GM19372 (cell line): ENCODE measurements around the gene KIRREL2.
"Not testable (repeated sequence)": the region's sequence is repeated elsewhere in the genome, so short reads cannot be mapped to it uniquely, and the experiment has no call there.

ENCODE experiments used
- ATAC-seq: cut with Tn5 transposase; IDR thresholded peaks from one replicate; pipeline ENCODE4 v1.9.1; 2021; ENCODE audit warnings: mild to moderate bottlenecking, low read depth, moderate library complexity; ENCODE audit not compliant: unreplicated experiment

KIRREL2 gene

DNA sequence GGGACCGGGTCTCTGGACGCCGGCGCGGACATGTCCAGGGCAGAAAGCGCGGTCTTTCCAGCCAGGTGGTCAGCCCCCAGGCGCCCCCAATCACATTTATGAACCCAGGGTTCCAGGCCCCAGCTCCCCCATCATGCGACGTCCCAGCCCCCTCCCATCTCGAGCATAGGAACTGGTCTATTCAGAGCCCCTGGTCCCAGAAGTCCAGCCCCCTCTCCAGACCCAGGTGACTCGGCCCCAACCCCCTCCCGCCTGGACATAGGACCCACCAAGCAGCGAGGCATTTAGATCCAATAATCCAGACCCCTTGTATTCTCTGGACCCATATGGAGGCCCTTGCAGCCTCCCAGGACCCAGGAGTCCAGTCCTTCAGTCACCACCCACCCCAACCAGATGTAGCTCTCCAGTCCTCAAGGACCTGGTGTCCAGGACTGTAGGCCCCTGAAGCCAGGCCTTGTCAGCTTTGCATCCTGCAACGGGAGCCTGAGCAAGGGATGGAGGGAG, 12.2 kb downstream of the KIRREL2 start:
- ATAC-seq = no peak

DNA sequence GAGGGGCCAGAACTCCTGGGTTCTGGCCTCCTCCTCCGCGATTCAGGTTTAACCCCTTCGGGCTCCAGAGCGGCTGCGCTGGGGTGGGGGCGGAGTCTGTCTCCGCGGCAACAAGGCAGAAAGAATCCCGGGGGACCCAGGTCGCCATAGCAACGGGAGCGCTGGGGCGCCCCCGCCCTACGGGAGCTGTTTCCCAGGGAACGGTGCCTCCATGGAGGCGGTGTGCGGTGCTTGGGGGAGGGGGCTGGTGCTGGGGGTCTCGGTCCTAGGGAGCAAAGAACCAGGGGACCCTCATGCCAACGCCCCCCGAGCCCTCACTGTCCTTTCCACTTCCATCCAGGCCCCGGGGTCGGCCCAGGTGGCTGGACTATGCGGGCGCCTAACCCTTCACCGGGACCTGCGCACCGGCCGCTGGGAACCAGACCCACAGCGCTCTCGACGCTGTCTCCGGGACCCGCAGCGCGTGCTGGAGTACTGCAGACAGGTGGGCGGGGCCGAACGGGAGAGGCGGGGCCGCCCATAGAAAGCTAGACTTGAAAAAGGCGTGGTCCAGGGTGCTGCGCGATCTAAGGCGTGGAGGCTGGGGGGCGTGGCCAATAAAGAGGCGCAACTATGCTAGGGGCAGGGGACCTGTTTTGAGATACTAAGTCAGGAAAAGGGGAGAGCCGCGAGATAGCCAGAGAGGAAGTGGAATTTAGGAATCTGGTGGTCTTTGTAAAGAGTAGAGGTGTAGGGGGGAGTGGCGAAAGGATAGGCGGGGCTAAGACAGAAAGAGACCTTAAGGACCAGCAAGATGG, 12.8 kb downstream of the KIRREL2 start:
- no peak for ATAC-seq

DNA sequence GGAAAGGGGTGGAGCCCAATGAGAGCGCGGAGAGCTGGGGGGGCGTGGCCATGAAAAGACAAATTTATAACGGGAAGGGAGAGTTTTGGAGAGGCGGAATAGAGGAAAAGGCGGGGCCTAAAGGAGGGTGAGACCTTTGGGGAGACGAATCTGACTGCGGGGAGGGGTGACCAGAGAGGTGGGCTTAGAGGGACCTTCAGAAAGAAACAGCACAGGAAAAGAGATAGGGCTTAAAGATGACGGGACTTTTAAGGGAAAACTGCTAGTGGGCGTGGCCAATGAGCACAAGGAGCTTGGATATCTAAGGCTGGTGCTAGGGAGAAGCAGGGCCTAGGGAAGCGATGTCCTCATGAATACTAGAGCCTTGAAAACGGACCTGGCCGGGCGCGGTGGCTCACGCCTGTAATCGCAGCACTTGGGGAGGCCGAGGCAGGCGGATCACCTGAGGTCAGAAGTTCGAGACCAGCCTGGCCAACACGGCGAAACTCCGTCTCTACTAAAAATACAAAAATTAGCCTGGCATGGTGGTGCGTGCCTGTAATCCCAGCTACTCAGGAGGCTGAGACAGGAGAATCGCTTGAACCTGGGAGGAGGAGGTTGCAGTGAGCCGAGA, 13.5 kb downstream of the KIRREL2 start:
- ATAC-seq = not testable (repeated sequence)

DNA sequence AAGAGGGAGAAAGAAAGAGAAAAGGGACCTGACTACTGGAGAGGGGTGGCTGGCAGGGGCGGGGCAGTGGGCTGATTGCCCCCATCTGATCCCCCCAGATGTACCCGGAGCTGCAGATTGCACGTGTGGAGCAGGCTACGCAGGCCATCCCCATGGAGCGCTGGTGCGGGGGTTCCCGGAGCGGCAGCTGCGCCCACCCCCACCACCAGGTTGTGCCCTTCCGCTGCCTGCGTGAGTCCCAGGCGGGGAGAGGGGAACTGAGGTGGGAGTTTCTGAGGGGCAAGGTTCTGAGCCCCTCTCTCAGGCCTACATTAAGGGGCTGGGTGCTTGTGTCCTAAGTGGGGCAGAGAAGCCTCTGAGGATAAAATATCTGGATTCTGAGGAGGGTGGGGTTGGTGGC, 14.1 kb downstream of the KIRREL2 start:
- ATAC-seq = no peak

DNA sequence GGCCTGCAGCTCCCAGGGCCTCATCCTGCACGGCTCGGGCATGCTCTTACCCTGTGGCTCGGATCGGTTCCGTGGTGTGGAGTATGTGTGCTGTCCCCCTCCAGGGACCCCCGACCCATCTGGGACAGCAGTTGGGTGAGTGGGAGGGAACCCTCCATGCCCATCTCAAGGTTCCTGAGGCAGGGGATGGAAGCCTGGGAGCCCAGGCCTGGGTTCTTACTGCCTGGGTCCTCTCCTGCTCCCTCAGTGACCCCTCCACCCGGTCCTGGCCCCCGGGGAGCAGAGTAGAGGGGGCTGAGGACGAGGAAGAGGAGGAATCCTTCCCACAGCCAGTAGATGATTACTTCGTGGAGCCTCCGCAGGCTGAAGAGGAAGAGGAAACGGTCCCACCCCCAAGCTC, 14.9 kb downstream of the KIRREL2 start:
- ATAC-seq = no peak

DNA sequence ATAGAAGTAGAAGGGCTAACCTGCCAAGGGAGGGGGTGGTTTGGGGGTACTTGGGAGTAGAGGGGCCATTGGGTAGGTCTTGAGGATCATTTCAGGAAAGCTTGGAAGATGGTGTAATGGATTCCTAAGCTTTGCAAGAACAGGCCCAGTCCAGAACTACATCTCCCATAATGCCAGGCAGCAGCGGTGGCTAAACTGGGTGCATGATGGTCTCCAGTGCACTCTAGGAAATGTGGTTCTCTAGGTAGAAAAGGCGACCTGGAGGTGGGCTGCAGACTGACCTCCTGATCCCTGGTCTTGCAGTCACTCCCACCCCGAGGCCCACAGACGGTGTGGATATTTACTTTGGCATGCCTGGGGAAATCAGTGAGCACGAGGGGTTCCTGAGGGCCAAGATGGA, 15.5 kb downstream of the KIRREL2 start:
- no peak for ATAC-seq

DNA sequence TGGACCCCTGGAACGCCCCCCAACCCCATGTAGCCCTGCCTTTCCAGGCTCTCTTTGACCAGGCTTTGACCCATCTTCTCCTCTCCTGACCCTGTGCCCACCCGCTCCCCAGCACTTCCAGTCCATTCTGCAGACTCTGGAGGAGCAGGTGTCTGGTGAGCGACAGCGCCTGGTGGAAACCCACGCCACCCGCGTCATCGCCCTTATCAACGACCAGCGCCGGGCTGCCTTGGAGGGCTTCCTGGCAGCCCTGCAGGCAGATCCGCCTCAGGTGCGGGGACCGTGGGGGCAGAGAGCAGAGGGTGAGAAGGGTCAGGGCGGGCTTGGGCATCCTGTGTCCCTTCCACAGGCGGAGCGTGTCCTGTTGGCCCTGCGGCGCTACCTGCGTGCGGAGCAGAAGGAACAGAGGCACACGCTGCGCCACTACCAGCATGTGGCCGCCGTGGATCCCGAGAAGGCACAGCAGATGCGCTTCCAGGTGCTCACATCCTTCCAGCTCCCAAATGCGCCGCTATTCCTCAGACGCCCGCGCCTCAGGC, 17.8 kb downstream of the KIRREL2 start:
- ATAC-seq = no peak

DNA sequence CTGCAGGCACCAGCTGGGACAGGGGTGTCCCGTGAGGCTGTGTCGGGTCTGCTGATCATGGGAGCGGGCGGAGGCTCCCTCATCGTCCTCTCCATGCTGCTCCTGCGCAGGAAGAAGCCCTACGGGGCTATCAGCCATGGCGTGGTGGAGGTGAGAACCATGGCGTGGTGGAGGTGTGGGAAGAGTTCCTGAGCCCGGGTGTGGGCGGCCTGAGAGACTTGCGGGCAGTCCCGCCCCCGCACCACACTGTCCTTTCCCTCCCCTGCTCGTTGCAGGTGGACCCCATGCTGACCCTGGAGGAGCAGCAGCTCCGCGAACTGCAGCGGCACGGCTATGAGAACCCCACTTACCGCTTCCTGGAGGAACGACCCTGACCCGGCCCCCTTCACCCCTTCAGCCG, 22.4 kb downstream of the KIRREL2 start:
- ATAC-seq = no peak

DNA sequence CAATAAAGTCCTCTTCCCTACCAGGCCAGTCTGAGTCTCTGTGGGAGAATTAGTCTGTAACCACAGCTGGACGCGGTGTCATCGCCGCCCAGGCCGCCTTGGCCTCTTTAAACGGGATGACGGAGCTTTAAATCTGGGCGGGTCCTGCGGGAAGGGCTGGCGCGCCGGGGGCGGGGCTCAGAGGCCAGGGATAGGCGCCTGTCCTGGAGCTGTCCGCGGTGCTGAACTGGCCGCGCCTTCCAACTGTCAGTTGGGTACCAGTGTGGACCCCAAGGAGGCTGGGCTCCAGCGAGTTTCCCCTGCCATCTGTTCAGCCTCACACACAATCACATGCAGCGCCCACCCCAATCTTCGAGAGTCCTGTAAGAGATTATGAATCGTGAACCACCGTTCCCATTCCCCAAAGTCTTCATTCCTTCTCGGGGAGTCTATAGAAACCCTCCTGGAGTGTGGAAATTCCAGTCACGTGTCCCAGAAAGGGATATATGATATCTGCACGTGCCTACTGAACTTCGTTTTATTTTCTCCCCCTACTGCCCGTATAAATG, 23.1 kb downstream of the KIRREL2 start:
- ATAC-seq = no peak

DNA sequence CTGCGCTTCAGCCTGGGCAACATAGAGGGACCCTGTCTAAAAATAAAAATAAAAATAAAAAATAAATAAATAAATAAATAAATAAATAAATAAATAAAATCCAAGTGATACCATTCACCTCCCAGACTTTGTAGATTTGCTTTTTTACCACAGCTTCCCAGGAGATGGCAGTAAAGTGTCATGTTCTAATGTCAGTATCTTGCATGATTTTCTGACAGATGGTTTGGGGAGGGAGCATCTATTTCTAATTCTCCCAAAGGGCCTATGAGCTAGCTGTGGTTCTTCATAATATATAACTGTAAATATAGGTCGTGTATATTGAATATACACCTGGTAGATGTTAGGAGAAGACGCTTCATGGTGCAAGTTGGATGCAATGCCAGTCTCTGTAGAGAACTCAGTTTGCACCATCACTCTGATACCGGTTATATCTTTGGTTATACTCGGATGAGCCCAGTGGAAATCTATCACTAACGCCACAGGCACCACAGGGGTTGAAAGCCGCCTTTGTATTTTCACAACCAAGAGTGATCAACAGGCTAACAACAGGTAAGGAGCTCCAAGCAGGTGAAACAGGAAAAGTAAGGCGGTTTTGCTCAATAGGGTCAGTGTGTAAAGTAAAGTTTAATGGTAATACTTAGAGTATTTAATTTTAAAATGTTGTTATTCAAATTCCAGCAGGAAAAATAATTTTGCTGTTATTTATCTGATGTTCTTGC, 25.6 kb downstream of the KIRREL2 start:
- ATAC-seq = no peak

DNA sequence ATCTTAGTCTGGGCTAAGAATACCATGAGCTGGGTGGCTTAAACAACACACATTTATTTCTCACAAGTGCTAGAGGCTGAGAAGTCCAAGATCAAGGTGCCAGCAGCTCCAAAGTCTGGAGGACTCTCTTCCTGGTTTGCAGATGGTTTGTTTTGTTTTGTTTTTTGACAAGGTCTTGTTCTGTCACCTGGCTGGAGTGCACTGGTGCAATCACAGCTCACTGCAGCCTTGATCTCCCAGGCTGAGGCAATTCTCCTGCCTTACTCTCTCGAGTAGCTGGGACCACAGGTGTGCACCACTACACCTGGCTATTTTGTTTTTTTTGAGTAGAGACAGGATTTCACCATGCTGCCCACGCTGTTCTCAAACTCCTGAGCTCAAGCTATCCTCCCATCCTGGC, 27.2 kb downstream of the KIRREL2 start:
- ATAC-seq = no peak

DNA sequence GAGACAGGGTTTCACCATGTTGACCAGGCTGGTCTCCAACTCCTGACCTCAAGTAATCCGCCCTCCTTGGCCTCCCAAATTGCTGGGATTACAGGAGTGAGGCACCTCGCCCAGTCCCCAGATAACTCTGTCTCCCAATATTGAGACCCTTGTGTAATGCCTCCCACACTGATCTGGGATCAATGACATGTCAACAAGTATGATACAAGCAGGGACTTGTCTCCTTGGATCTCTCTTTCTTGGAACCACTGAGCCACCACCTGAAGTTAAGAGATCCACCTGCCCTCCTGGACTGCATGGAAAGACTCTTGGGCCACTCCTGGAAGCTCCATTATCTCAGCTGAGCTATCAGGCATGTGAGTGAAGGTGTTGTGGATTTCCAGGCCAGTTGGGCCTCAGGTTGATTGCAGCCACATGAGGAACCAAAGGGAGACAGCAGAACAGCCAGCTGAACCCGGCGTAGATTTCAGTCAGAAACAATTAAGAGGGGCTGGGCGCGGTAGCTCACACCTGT, 28.6 kb downstream of the KIRREL2 start:
- no peak for ATAC-seq

DNA sequence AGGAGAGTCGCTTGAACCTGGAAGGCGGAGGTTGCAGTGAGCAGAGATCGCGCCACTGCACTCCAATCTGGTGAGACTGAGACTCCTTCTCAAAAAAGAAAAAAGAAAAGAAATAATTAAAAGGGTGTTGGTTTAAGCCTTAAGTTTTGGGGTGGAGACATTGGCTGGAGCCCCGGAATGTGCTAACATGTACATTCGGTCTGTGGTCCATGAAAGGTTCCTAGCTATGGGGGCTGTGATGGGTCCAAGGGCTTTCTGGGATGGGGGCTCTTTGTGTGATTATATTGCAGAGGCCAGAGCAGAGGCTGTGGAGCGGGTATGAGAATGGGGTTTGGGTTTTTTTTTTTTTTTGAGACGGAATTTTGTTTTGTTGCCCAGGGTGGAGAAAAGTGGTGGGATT, 29.2 kb downstream of the KIRREL2 start:
- no peak for ATAC-seq

DNA sequence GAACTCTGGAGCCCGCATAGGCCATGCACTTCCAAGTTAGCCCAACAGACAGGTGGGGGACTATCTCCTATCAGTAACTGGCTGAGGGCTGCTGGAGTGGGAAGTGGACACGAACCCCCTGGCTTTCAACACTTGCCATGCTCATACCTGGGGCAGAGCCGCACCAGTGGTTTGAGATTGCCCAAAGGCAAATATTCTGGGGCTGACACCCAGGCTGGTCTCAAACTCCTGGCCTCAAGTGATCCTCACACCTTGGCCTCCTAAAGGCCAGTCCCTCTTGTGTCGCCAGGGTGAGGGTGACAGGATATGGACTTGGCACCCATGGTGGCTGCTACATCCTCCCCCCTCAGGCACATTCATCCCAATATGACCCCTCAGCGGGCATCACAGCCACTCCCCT, 30.5 kb downstream of the KIRREL2 start:
- ATAC-seq = no peak

DNA sequence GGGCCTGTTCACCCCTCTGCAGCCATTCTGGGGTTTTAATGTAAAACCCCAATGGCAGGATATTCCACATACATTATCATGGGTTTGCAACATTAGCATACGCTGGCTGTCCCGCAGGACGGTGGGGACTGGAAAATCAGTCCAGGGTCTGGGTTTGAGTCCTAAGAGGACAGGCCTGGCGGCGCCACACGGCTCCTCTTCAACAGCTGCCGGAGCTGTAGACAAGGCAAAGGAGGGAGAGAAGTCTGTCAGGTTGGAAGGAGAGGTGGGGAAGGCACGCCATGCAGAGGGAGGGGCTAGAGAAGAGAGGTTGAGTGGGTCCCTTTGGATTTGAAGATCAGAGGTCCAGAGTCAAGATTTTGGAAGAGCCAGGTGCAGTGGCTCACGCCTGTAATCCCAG, 31.7 kb downstream of the KIRREL2 start:
- ATAC-seq = no peak

DNA sequence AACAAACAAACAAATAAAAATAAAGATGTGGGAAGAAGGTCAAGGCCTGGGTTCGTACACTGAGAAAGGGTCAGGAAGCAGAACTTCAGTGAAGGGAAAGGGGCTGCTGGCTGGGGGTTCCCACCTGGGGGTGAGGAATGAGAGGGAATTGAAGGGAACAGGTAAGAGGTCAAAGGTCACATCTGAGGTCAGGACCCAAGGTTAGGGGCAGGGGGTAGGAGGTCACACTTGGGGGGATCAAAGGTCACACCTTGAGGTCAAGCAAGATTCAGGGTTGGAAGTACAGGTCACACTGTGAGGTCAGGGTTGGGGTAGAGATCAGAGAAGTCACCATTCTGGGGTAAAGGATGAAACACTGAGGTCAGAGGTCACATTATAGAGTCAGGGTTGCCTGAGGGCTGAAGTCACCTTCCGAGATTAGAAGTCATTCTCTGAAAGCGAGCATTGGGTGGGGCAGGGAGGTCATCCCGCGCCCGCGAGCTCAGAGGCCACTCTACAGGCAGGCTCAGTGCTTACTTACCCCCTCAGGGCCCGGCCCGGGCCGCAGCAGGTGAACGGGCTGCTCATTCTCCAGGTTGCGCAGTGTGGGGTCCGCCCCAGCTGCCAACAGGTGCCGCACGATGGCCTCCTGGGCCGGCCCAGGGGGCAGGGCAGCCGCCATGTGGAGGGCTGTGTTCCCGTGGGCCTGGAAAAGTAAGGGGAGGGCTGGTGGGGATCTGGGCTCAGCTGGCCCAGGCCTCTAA, 32.8 kb downstream of the KIRREL2 start:
- no peak for ATAC-seq

DNA sequence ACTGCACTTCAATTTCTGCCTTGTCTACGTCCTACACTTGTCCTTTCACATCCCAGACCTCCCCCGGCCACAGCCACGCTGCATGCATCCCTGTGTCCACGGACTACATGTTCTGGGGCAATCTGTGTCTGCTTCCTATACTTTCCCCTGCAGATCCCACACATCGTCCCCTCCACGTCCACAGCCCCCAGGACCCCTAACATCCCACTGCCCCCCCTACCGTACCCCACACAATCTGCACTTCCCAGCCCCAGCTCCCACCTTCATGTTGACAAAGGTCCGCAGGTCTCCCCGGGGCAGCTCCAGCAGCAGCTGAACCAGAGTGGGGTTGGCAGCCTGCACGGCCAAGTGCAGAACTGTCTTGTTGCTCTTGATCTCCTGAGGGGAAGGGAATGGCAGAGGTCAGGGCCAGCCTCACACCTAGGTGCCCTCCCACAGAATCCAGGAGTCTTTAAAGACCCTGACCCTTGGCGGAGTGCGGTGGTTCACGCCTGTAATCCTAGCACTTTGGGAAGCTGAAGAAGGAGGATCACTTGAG, 33.5 kb downstream of the KIRREL2 start:
- no peak for ATAC-seq

DNA sequence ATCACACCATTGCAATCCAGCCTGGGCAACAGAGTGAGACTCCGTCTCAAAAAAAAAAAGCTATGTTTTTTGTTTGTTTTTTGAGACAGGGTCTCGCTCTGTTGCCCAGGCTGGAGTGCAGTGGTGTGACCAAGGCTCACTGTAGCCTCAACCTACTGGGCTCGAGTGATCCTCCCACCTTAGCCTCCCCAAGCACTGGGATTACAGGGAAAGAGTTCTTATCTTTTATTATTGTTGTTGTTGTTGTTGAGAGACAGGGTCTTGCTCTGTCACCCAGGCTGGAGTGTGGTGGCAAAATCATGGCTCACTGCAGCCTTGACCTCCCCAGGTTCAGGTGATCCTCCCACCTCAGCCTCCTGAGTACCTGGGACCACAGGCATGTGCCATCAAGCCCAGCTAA, 35.1 kb downstream of the KIRREL2 start:
- not testable (repeated sequence) for ATAC-seq

DNA sequence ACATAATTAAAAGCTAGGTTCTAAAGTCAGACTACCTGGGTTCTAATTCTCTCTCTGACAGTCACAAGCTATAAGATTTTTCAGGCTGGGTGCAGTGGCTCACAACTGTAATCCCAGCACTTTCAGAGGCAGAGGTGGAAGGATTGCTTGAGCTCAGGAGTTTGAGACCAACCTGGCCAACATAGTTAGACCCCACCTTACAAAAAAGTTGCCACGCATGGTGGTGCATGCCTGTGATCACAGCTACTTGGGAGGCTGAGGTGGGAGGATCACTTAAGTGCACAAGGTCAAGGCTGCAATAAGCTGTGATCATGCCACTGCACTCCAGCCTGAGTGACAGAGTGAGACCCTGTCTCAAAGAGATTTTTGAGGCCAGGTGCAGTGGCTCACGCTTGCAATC, 37.6 kb downstream of the KIRREL2 start:
- no peak for ATAC-seq
